ENCODE measurements around the gene SRD5A1.

DNA sequence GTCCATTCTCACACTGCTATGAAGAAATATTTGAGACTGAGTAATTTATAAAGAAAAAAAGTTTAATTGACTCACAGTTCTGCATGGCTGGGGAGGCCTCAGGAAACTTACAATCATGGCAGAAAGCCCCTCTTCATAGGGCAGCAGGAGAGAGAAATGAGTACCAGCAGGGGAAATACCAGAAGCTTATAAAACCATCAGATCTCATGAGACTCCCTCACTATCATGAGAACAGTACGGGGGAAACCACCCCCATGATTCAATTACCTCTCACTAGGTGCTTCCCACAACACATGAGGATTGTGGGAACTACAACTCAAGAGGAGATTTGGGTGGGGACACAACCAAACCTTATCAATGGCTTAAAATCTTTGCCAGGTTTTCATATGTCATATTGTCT lies 59.7 kb downstream of the SRD5A1 start:
- TF ChIP-seq, protein P1, sequence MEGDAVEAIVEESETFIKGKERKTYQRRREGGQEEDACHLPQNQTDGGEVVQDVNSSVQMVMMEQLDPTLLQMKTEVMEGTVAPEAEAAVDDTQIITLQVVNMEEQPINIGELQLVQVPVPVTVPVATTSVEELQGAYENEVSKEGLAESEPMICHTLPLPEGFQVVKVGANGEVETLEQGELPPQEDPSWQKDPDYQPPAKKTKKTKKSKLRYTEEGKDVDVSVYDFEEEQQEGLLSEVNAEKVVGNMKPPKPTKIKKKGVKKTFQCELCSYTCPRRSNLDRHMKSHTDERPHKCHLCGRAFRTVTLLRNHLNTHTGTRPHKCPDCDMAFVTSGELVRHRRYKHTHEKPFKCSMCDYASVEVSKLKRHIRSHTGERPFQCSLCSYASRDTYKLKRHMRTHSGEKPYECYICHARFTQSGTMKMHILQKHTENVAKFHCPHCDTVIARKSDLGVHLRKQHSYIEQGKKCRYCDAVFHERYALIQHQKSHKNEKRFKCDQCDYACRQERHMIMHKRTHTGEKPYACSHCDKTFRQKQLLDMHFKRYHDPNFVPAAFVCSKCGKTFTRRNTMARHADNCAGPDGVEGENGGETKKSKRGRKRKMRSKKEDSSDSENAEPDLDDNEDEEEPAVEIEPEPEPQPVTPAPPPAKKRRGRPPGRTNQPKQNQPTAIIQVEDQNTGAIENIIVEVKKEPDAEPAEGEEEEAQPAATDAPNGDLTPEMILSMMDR (conservative IDR thresholded peaks at IDR 0.05) = no peak
- no peak for TF ChIP-seq ZFX (IDR thresholded peaks at IDR 0.05)
